Omental fat pad (tissue), 4 donors: ENCODE results near the gene FOXL2NB. TPM values are rescaled to one million over a fixed set of nuclear protein-coding genes. Genes with fewer than 3 reads are reported as not detected.

ENCODE experiments used
- ATAC-seq: fragments of 150-250 bp; one replicate; pipeline ENCODE4 v1.9.1; 2016; ENCODE audit warnings: mild to moderate bottlenecking, moderate library complexity; ENCODE audit not compliant: low FRiP score
- DNase-seq: peaks from one replicate; pipeline ENCODE4 v3.0.0-alpha.2; 2019; ENCODE audit warnings: low spot score
- CTCF ChIP-seq, 3 donors: fragments of 450-650 bp; IDR thresholded peaks; one replicate each; pipeline ENCODE4 v1.5.1; 2016 to 2017; ENCODE audit warnings: antibody characterized with exemption in 3 of 3, mild to moderate bottlenecking in 3 of 3, moderate library complexity in 2 of 3
- total RNA-seq, 4 donors: library from RNA; depleted of rRNA; stranded (reverse); fragments of >200 nt; gene quantifications; one replicate each; pipeline ENCODE4 v1.1.0, GENCODE V29; 2016

Gene FOXL2NB
- total RNA-seq, 4 donors from 2014 or later: not detected

GRCh38 chr3:138937690-138938055 is 9.3 kb upstream of the FOXL2NB start:
- TF ChIP-seq CTCF (IDR thresholded peaks at IDR 0.05): no peak
- no peak for ATAC-seq
- DNase-seq: no peak

GRCh38 chr3:138938056-138938876 is 8.8 kb upstream of the FOXL2NB start:
- DNase-seq (no peak), ATAC-seq (no peak)
- TF ChIP-seq CTCF (IDR thresholded peaks at IDR 0.05): no peak

- TF ChIP-seq CTCF (IDR thresholded peaks at IDR 0.05): no peak
- ATAC-seq (no peak), DNase-seq (no peak)
Observed at GRCh38 chr3:138938877-138939560, 8.0 kb upstream of the FOXL2NB start.

GRCh38 chr3:138939561-138940241 is 7.3 kb upstream of the FOXL2NB start:
- no peak for TF ChIP-seq CTCF (IDR thresholded peaks at IDR 0.05)
- no peak for DNase-seq
- no peak for ATAC-seq

- no peak for TF ChIP-seq CTCF (IDR thresholded peaks at IDR 0.05)
- DNase-seq (no peak), ATAC-seq (no peak)
Observed at GRCh38 chr3:138940446-138940845, 6.6 kb upstream of the FOXL2NB start.

GRCh38 chr3:138941259-138941885 is 5.6 kb upstream of the FOXL2NB start:
- TF ChIP-seq CTCF (IDR thresholded peaks at IDR 0.05): no peak
- no peak for DNase-seq
- ATAC-seq: no peak
